NCI-H1436 (cell line): ENCODE results near the gene TFR2.
"Not testable (repeated sequence)": the region's sequence is repeated elsewhere in the genome, so short reads cannot be mapped to it uniquely, and the experiment has no call there.

Experiments used
- DNase-seq: peaks from one replicate; lab custom pipeline; 2025; lab: John Stamatoyannopoulos, UW

TFR2 gene

GRCh38 chr7:100678291-100678984, 37.1 kb upstream of the TFR2 start:
- no peak for DNase-seq

- no peak for DNase-seq
Measured at GRCh38 chr7:100677308-100678267, 36.2 kb upstream of the TFR2 start.

- no peak for DNase-seq
Measured at GRCh38 chr7:100676501-100677306, 35.4 kb upstream of the TFR2 start.

- DNase-seq: peak; percentile 74
Measured at GRCh38 chr7:100675581-100676350, 34.4 kb upstream of the TFR2 start.

DNA sequence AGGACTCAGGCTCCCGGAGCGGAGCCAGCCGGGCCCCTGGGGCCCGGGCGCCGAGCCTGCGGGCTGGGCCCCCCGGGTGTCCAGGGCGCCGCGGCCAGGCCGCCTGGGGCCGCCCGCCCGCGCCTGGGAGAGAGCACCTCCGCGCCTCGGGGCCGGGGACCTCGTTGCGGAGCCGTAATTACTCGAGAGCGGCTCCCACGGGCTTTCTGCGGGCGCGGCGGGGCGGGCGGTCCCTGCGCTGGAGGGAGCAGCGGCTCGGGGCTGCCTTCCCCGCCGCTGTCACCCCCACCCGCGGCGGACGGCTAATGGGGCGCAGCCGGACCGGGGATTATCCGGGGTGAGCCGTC, 33.7 kb upstream of the TFR2 start:
- no peak for DNase-seq

DNA sequence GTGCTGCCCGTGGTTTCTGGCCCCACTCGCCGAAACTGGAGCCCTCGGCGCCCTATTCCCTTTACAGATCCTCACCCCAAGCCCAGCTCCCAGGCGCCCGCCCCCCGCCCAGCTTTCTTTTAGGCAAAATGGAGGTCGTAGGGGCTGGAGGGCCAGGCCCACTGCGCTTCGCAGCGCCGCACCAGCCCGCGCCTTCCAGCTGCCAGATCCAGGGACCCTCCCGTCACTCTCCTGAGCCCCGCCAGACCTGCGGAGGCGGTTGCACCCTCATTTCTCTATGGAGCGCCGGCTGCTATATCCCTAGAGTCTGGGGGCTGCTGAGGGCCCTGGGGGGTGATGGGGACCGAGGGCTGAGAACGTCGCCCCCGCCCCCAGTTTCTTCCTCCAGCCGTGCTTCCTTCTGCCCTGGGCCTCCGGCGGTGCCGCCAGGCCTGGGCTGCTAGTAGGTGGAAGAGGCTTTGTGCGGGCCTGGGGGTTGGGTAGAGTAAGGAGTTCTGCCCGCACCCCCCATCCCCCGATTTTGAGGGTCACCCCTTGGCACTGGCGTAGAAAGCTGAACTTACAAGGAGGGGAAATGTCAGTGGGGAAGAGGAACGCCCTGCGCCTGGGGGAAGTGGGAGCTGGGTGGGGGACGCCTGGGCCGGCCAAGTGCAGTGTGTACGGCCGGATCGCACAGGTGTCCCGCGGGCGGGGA, 33.2 kb upstream of the TFR2 start:
- no peak for DNase-seq

DNA sequence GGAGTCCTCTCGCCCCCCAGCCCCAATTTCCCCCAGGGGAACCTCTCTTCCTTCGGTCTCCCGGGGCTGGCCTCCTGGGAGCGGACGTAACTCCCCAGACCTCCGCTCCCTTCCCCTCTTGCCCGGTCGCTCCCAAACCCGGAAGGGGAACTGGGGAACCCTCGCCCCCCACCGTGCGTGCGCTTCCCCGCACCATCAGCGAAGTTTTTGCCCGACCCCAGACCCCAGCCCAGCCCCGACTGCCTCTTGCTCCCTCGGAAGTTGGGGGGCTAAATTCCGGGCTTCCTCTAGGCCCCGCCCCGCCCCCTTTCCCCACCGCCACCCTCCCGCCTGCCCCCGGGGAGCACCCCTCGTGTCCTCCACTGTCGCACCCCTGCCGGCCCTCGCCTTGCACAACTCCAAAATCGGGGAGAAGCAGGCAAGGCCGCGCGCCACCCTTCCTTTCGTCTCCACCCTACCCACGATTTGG, 32.6 kb upstream of the TFR2 start:
- no peak for DNase-seq

DNA sequence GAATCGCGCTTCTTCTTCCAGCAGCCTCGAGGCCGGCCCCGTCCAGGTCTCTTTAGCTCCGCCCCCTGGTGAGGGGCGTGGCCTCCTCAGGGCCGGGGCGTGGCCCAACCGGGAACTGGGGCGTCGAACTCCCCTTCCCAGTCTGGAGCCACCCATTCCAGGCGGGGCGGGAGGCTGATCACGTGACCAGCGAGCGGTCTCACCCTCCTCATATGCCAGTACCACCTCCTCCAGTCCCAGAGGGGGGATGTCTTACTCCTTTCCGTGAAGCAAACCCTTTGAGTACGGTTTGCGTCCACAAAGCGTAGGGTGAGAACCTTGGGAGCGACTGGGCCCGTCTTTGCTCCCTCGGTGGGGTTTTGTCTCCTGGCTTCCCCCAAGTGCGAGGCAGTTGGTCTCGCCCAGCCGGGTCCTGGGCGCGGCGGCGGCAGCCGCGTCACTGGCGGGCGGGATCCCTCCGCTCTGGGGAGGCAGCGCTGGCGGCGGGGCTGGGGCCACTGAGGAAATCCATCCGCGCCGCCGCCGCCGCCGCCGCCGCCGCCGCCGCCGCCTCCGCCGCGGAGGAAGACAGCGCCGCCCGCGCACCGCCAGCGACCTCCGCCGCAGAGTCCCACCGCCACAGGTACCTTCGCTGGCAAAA, 32.1 kb upstream of the TFR2 start, which contains the start of gene GNB2:
GNB2 (plus strand) TSS at position 439 of the 640 bp plus-strand sequence. CDS start 2,526 bp downstream, outside the sequence.
- peak; percentile 96 for DNase-seq

- DNase-seq: no peak
Measured at GRCh38 chr7:100671353-100672327, 30.3 kb upstream of the TFR2 start.

DNA sequence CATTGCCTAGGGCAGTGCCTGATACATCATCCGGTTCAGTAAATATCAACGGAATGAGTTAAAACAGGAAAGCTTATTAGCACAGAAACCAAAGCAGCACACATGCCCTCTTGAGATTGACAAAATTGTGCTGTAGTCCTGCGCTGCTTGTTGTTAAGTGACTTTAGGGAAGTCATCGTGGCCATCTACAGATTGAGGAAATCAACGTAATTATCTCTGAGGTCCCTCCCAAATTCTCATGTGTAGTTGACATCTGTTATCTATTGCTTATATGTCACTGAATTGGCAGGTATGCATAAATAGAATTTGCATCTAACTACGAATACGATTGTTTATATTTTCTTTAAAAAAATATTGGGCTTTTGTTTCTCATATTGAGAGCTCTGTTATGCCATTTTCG, 28.7 kb upstream of the TFR2 start:
- DNase-seq: no peak

DNA sequence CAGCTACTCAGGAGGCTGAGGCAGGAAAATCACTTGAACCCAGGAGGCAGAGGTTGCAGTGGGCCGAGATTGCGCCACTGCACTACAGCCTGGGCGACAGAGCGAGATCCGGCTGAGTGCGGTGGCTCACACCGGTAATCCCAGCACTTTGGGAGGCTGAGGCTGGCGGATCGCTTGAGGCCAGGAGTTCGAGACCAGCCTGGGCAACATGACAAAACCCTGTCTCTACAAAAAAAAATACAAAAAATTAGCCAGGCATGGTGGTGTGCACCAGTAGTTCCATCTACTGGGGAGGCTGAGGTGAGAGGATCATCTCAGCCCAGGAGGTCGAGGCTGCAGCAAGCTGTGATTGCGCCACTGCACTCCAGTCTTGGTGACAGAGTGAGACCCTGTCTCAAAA, 27.8 kb upstream of the TFR2 start:
- not testable (repeated sequence) for DNase-seq

- DNase-seq: no peak
Measured at GRCh38 chr7:100668069-100668449, 26.7 kb upstream of the TFR2 start.

DNA sequence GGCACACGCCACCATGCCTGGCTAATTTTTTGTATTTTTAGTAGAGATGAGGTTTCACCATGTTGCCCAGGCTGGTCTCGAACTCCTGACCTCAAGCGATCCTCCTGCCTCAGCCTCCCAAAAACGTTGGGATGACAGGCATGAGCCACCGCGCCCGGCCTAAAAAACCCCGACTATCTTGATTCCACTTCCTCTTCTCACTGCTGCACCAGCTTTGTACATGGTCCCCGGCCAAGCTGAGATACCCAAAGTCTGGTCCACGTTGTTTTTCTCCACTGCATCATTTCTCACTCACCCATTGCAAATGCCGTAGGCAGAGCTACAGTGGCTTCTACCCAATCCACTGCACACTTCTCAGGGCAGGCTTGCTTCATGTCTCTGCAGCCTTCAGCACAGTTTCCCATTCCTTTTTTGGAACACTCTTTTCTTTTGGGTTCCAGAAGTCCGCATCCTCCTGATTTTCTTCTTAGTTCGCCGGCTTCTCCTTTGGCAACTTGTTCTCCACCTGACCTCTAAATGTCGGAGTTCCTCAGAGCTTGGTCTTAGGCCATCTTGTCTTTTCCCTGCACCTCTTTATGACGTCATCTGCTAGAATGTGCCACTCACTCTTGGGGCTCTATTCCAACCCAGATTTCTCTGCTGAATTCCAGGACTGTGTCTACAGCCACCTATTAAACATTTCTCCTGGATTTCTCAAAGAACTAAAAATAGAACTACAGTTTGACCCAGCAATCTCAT, 26.1 kb upstream of the TFR2 start:
- no peak for DNase-seq

GRCh38 chr7:100665168-100665726, 23.9 kb upstream of the TFR2 start:
- no peak for DNase-seq

DNA sequence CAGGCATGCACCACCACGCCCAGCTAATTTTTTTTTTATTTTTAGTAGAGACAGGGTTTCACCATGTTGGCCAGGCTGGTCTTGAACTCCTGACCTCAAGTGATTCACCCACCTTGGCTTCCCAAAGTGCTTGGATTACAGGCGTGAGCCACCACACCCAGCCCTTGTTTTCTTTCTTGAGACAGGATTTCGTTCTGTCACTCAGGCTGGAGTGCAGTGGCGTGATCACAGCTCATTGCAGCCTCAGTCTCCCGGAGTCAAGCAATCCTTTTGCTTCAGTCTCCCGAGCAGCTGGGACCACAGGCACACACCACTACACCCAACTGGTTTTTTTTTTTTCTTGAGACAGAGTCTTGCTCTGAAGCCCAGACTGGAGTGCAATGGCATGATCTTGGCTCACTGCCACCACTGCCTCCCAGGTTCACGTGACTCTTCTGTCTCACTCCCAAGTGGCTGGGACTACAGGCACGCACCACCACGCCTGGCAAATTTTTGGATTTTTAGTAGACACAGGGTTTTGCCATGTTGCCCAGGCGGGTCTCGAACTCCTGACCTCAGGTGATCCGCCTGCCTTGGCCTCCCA, 20.9 kb upstream of the TFR2 start:
- not testable (repeated sequence) for DNase-seq

DNA sequence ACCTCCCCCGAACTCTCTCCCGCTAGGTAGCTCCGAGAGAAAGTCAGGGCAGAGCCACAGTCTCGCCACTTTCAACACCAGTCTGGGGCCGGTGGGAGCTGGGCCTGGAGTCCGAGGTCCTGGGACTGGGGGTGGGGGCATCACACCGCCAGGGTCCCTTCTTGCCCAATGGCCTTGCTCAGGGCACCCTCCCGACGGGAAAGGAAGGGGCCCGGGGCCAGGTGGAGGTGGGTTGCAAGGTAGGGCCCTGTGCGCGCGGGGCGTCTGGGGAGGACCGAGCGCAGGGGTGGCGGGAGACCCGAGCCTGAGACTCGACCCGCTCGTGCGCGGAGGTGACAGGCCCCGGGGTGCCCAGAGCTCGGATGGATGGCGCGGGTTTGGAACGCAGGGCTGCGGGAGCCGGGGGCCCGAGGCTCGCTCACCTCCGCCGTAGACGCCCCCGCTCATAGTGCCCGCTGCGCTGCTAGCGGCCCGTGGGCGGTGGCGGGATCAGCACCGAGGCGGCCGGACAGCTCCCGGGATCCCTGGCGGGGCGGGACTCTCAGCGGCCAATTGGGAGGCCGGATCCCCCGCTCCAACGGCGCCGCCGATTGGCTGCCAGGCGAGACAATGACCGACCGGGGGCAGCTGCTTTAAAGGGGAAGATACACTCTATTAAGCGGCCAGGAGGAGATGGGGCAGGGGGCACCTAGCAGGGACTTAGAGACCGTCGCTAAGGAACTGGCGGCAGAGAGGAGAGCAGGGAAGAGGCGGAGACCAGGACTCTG, 14.7 kb upstream of the TFR2 start, which contains the start of gene ACTL6B:
ACTL6B (minus strand) TSS at position 541 of the 767 bp plus-strand sequence; CDS start at position 447, 94 bp downstream.
- peak; percentile 77 for DNase-seq
